B cell (primary cell): Measurements from ENCODE around the gene RPL22. TPM values are rescaled to one million over a fixed set of nuclear protein-coding genes. Genes with fewer than 3 reads are reported as not detected.
A peak's percentile ranks its signal among the peaks of the same experiment; 100 is the strongest.

ENCODE experiments used
- ATAC-seq: fragments of 200-7000 bp; cut with Tn5 transposase; one replicate; pipeline ENCODE4 v1.10.0; 2021; ENCODE audit warnings: low read depth, mild to moderate bottlenecking, moderate number of reproducible peaks, moderate library complexity
- CTCF ChIA-PET: fragments of 350-600 bp; sonication (Branson Sonifier 250); formaldehyde crosslinking; loops from one replicate; lab custom pipeline; 2021; ENCODE audit warnings: antibody characterized with exemption, inconsistent platforms; lab: Charles Lee
- POLR2A ChIA-PET: fragments of 350-600 bp; sonication (Branson Sonifier 250); formaldehyde crosslinking; loops from one replicate; lab custom pipeline; 2021; ENCODE audit warnings: antibody characterized with exemption; lab: Charles Lee
- DNase-seq: peaks from one replicate; pipeline ENCODE4 v3.0.0; 2013
- H2AFZ ChIP-seq: 2 replicates; pipeline ENCODE4 v1.6.1; 2012; ENCODE audit warnings: mild to moderate bottlenecking, low read depth, low read length; ENCODE audit not compliant: insufficient read depth, poor library complexity, severe bottlenecking
- H3K27ac ChIP-seq, 2 donors: 1 replicate in 1 of 2; 2 replicates in 1 of 2; pipeline ENCODE4 v1.5.1; 2012 to 2013; ENCODE audit warnings: low read length in 2 of 2, mild to moderate bottlenecking in 2 of 2, moderate library complexity in 1 of 2
- H3K27me3 ChIP-seq, 4 experiments: fragments of 200-600 bp in 1 of 4; sonication (generic) in 1 of 4; replicated peaks in 1 of 4; 1 replicate in 2 of 4; 2 replicates in 2 of 4; pipeline versions ENCODE4 v1.6.1 to v1.7.0; 2013 to 2016; ENCODE audit warnings: low read length in 3 of 4, mild to moderate bottlenecking in 2 of 4, mixed read lengths in 1 of 4, moderate library complexity in 1 of 4; ENCODE audit not compliant: insufficient read depth in 4 of 4, control insufficient read depth in 3 of 4; ENCODE audit errors: control extremely low read depth in 1 of 4
- H3K36me3 ChIP-seq, 2 experiments: replicated peaks in 1 of 2; 1 replicate in 1 of 2; 2 replicates in 1 of 2; pipeline versions ENCODE4 v1.6.1 to v1.7.1; 2013; ENCODE audit warnings: low read length in 1 of 2; ENCODE audit not compliant: insufficient read depth in 2 of 2, control insufficient read depth in 1 of 2; ENCODE audit errors: control extremely low read depth in 1 of 2, extremely low read depth in 1 of 2
- H3K4me1 ChIP-seq, 2 donors: fragments of 200-600 bp in 1 of 2; sonication (generic) in 1 of 2; 1 replicate in 1 of 2; 2 replicates in 1 of 2; pipeline versions ENCODE4 v1.5.1 to v1.6.1; 2013 to 2017; ENCODE audit warnings: low read length in 2 of 2; ENCODE audit not compliant: control insufficient read depth in 2 of 2, insufficient read depth in 2 of 2
- H3K4me2 ChIP-seq: replicated peaks from 2 replicates; pipeline ENCODE3; 2012; ENCODE audit warnings: mild to moderate bottlenecking, low read depth, low read length; ENCODE audit not compliant: poor library complexity, severe bottlenecking
- H3K4me3 ChIP-seq, 5 experiments: fragments of 200-600 bp in 1 of 5; sonication (generic) in 1 of 5; 1 replicate in 3 of 5; 2 replicates in 2 of 5; pipeline versions ENCODE4 v1.5.1 to v1.7.0; 2011 to 2016; ENCODE audit warnings: low read length in 4 of 5, mild to moderate bottlenecking in 4 of 5, low read depth in 2 of 5, control low read depth in 1 of 5, moderate library complexity in 1 of 5; ENCODE audit not compliant: insufficient read depth in 1 of 5; ENCODE audit errors: control extremely low read depth in 1 of 5, extremely low read depth in 1 of 5
- H3K79me2 ChIP-seq: fragments of 200-600 bp; sonication (generic); one replicate; pipeline ENCODE4 v1.6.0; 2016; ENCODE audit warnings: low read length; ENCODE audit not compliant: control insufficient read depth, insufficient read depth
- H3K9ac ChIP-seq: fragments of 200-600 bp; sonication (generic); 2 replicates; pipeline ENCODE4 v1.6.1; 2017; ENCODE audit warnings: mild to moderate bottlenecking, low read length, moderate library complexity
- H3K9me3 ChIP-seq, 3 donors: one replicate each; pipeline versions ENCODE4 v1.6.1 to v1.7.1; 2013; ENCODE audit warnings: low read length in 2 of 3; ENCODE audit not compliant: control insufficient read depth in 2 of 3, insufficient read depth in 1 of 3; ENCODE audit errors: control extremely low read depth in 1 of 3
- H4K20me1 ChIP-seq: 2 replicates; pipeline ENCODE4 v1.6.0; 2012; ENCODE audit warnings: mild to moderate bottlenecking, low read length; ENCODE audit not compliant: insufficient read depth, control insufficient read depth, poor library complexity, severe bottlenecking
- H3K27ac Mint-ChIP-seq: one replicate; pipeline ENCODE4 v1.8.0; 2021; ENCODE audit warnings: mixed read lengths
- H3K27me3 Mint-ChIP-seq: one replicate; pipeline ENCODE4 v1.8.0; 2021; ENCODE audit warnings: mixed read lengths
- H3K4me1 Mint-ChIP-seq: one replicate; pipeline ENCODE4 v1.8.0; 2021; ENCODE audit warnings: mixed read lengths
- H3K4me3 Mint-ChIP-seq: one replicate; pipeline ENCODE4 v1.8.0; 2021; ENCODE audit warnings: mixed read lengths
- H3K9me3 Mint-ChIP-seq: one replicate; pipeline ENCODE4 v1.8.0; 2022; ENCODE audit warnings: mixed read lengths; ENCODE audit not compliant: insufficient read depth
- CTCF ChIP-seq: fragments of 200-600 bp; IDR thresholded peaks from one replicate; pipeline ENCODE4 v1.8.0; 2022; ENCODE audit warnings: antibody characterized with exemption, mild to moderate bottlenecking
- EZH2 ChIP-seq: IDR thresholded peaks from 2 replicates; pipeline ENCODE4 v1.6.1; 2012; ENCODE audit warnings: borderline replicate concordance, low read depth, mild to moderate bottlenecking, moderate library complexity, low read length; ENCODE audit not compliant: insufficient read depth, poor library complexity, severe bottlenecking
- WGBS: methylation state at CpG from one replicate; pipeline ENCODE4 v1.1.5; 2013; ENCODE audit warnings: missing lambda C conversion rate; ENCODE audit not compliant: insufficient coverage; 5-methylcytosine and 5-hydroxymethylcytosine counted together
- intact Hi-C: fragments of 100-400 bp; cut with micrococcal nuclease; formaldehyde crosslinking; loops from one replicate; pipeline ENCODE4 v1.10.0; 2022
- polyA plus RNA-seq: library from polyadenylated mRNA; depleted of rRNA; stranded (reverse); fragments of >200 nt; gene quantifications from 2 replicates; pipeline ENCODE4 v1.2.3, GENCODE V29; 2012
- total RNA-seq, 2 donors: library from RNA; stranded (reverse); fragments of 120-200 nt in 1 of 2; gene quantifications; 1 replicate in 1 of 2; 2 replicates in 1 of 2; pipeline versions ENCODE4 v1.2.3 to v1.2.4, GENCODE V29; 2013 to 2022

Gene RPL22
- total and polyA plus RNA-seq, 2 donors (not counting 1 experiment from before 2014, with no cell fraction given): 70.9 to 471 TPM

DNA sequence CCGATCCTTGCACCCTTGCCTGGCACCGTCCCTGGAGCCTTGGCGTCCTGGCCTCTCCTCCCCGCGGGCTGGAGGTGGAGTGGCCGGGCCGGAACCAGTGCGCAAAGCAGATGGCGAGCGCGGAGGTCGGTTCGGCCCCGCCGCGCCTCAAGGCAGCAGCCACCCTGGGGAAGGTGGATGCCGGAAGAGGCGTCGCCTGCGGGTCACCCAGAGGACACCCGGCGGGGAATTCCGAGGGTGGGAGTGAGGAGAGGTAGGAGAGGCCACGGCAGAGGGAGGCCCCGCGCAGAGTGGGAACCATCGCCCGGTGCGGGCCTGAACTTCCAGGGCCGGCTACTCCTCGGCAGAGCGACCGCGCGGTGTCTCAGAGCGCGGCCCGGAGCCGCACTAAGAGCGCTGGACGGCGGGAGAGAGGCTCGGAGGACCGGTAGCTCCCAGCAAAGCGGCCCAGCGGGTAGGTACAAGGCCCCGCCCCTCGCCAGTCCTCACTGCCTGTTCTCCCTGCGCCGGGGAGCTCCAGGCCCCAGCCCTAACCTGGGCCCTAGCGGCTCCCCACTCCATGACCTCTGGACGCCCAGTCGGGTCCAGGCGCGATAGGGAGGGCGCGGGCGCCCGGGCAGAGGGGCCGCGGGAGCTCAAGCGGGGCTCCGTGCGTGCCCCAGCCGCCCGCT is 6.6 kb upstream of the RPL22 start, which contains the start of gene RNF207:
Gene RNF207, plus strand, starts transcription at position 271 of the 671 bp plus-strand sequence. CDS start 417 bp downstream, outside the sequence.
- CTCF ChIA-PET: no interaction called here
- no peaks in the 10 kb centered on the region for H3K36me3 ChIP-seq
- H3K4me3 ChIP-seq: peak within 1 kb of the TSS in 4 of 5 experiments; percentile 48 to 58 (median 54)
- peaks cover 8% of the 10 kb centered on the region for H3K79me2 ChIP-seq
- TF ChIP-seq EZH2 (peak; percentile 54), CTCF (no peak)
- DNase-seq (peak; percentile 59), ATAC-seq (peak; percentile 35)
- H3K4me2 ChIP-seq: peak within 1 kb of the TSS; percentile 92
- peaks cover 0 to 18% (median 0%) of the 10 kb centered on the region in 3 donors for H3K9me3 ChIP-seq
- H3K4me1 ChIP-seq: peaks cover 36 to 38% of the 10 kb centered on the region in 2 donors
- H3K9me3 Mint-ChIP-seq: no peaks in the 10 kb centered on the region
- H3K4me3 Mint-ChIP-seq: peak within 1 kb of the TSS; percentile 79
- H4K20me1 ChIP-seq: no peaks in the 10 kb centered on the region
- intact Hi-C loops: no loop called here
- POLR2A ChIA-PET: interaction anchor here (0.7 kb wide), 1 partner anchor 29 kb away, joined by 3 read pairs; no protein-coding TSS in a partner anchor
- no peak within 1 kb of the TSS for H3K27ac ChIP-seq
- WGBS: under 1% methylated on average over 60 of the region's 66 CpGs
- peaks cover 18% of the 10 kb centered on the region for H3K4me1 Mint-ChIP-seq
- H3K27me3 Mint-ChIP-seq: peaks cover 16% of the 10 kb centered on the region
- H3K9ac ChIP-seq: peak within 1 kb of the TSS; percentile 65
- peak within 1 kb of the TSS; percentile 71 for H2AFZ ChIP-seq
- peaks cover 0 to 55% (median 20%) of the 10 kb centered on the region in 4 experiments for H3K27me3 ChIP-seq
- no peak within 1 kb of the TSS for H3K27ac Mint-ChIP-seq

DNA sequence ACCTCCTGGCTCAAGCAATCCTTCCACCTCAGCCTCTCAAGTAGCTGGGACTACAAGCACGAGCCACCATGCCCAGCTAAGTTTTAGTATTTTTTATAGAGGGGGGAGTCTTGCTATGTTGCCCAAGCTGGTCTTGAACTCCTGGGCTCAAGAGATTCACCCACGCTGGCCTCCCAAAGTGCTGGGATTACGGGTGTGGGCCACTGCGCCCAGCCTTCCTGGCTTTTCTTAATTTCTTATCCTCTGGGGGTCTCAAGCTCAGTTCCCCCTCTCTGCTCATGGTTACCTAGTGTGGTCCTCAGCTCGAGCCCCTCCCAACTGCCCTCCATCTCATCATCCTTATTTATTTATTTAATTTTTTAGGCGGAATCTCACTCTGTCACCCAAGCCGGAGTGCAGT is 2.9 kb upstream of the RPL22 start:
- peaks cover 45 to 47% of the 10 kb centered on the region in 2 donors for H3K4me1 ChIP-seq
- peaks cover 44% of the 10 kb centered on the region for H3K79me2 ChIP-seq
- DNase-seq: no peak
- TF ChIP-seq EZH2: no peak
- no peak for TF ChIP-seq CTCF
- no peak for ATAC-seq
- H3K4me1 Mint-ChIP-seq: peaks cover 39% of the 10 kb centered on the region
- 87% methylated on average over 6 of the region's 7 CpGs for WGBS
- H3K9me3 ChIP-seq: peaks cover 0 to 16% (median 0%) of the 10 kb centered on the region in 3 donors
- no peak overlapping the region for H3K4me3 Mint-ChIP-seq
- ChIA-PET POLR2A (interaction anchor here (0.6 kb wide), 1 partner anchor 17 kb away, joined by 4 read pairs; no protein-coding TSS in a partner anchor), CTCF (no interaction called here)
- peaks cover 0 to 4% of the 10 kb centered on the region in 2 experiments for H3K36me3 ChIP-seq
- H3K27me3 ChIP-seq: peaks cover 0 to 29% (median 14%) of the 10 kb centered on the region in 4 experiments
- H3K27me3 Mint-ChIP-seq: peaks cover 12% of the 10 kb centered on the region
- H3K27ac Mint-ChIP-seq: no peak overlapping the region
- H3K9me3 Mint-ChIP-seq: no peaks in the 10 kb centered on the region
- H3K9ac ChIP-seq: no peak overlapping the region
- H3K27ac ChIP-seq: no peak overlapping the region
- H3K4me3 ChIP-seq: no peak overlapping the region
- H3K4me2 ChIP-seq: no peak overlapping the region
- intact Hi-C loops: no loop called here
- no peak overlapping the region for H2AFZ ChIP-seq
- H4K20me1 ChIP-seq: peaks cover 20% of the 10 kb centered on the region
